ENCODE data around the gene RSPO4. TPM values are rescaled to one million over a fixed set of nuclear protein-coding genes. Genes with fewer than 3 reads are reported as not detected.

RSPO4 gene
- total and polyA plus RNA-seq, 7 donors = 0.09 TPM; not detected in 6

DNA sequence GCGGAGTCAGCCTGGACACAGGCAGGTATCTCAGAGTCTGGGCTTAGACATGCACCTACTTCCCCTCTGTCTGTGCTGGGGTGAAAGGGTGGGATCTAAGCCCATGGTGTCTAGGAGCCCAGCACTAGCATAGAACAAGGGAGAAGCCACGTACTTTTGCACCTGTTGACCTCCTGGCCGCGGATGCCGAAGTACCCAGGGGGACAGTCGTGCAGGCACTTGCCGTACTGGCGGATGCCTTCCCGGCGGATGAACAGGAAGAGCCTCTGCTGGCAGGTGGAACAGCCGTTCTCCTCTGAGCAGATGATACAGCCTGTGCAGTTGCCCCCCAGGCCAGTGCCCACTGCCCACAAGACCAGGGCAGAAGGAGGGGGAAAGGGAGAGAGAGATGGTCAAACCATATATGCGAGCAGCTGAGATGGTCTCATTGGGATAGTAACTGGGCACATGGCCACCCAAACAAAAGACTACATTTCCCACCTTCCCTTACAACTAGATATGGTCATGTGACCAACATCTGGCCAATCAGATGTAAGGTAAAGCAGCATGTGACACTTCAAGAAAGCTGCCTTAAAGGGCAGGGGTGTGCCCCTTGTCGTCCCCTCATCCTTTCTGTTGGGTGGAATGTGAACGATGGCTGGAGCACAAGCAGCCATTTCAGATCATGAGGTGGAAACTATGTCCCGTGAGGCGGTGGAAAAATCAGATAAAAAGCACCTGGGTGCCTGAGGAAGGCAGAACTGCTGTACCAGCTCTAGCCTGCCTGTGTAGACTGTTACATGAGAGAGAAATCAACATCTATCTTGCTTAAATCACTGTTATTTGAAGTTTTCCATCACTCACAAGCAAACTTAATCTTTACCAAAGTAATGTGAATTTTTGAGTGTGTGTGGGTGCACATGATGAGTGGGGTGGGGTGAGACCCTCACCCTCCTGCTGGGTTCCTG is 34.0 kb downstream of the RSPO4 start:
- TF ChIP-seq EP300 (IDR thresholded peaks at IDR 0.05) = no peak
- TF ChIP-seq POLR2A (IDR thresholded peaks at IDR 0.05) = no peak
- TF ChIP-seq, protein P1, sequence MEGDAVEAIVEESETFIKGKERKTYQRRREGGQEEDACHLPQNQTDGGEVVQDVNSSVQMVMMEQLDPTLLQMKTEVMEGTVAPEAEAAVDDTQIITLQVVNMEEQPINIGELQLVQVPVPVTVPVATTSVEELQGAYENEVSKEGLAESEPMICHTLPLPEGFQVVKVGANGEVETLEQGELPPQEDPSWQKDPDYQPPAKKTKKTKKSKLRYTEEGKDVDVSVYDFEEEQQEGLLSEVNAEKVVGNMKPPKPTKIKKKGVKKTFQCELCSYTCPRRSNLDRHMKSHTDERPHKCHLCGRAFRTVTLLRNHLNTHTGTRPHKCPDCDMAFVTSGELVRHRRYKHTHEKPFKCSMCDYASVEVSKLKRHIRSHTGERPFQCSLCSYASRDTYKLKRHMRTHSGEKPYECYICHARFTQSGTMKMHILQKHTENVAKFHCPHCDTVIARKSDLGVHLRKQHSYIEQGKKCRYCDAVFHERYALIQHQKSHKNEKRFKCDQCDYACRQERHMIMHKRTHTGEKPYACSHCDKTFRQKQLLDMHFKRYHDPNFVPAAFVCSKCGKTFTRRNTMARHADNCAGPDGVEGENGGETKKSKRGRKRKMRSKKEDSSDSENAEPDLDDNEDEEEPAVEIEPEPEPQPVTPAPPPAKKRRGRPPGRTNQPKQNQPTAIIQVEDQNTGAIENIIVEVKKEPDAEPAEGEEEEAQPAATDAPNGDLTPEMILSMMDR (IDR thresholded peaks at IDR 0.05) = no peak
- TF ChIP-seq POLR2AphosphoS5 (IDR thresholded peaks at IDR 0.05) = no peak

DNA sequence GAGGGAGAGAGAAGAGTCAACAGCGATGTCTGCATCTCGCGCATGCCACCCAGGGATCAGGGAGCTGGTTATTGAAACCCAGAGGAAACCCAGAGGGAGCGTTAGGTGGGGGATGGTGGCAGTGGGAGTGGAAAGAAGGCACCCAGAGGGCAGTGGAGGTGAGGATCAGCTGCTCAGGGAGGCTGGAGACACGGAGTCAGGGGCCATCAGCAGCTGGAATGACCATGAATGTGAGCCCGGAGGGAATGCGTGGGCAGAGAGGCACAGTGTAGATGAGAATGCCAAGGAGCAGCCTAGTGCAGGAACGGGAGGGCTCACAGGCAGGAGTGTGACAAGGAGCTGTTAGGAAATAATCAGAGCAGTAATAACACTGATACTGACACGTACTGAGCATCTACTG is 36.2 kb downstream of the RSPO4 start:
- Histone ChIP-seq H3K36me3 (no peaks in the 10 kb centered on the region), H3K9me3 (no peaks in the 10 kb centered on the region), H3K27ac (no peak overlapping the region), H3K4me3 (no peak overlapping the region), H3K4me1 (no peaks in the 10 kb centered on the region), H3K27me3 (peaks cover 0 to 5% (median 0%) of the 10 kb centered on the region in 3 donors)
- 66 to 77% methylated on average over 9 of the region's 9 CpGs for WGBS, 2 donors
- intact Hi-C loops (cut with DNase I) = no loop called here
- DNase-seq = no peak
- TF ChIP-seq, protein P1 (IDR thresholded peaks at IDR 0.05) = no peak
- no peak for TF ChIP-seq POLR2A (IDR thresholded peaks at IDR 0.05)
- TF ChIP-seq EP300 (IDR thresholded peaks at IDR 0.05) = no peak
- no peak for TF ChIP-seq POLR2AphosphoS5 (IDR thresholded peaks at IDR 0.05)

More for the DNA sequence above, 34.0 kb downstream of the RSPO4 start:
- Histone ChIP-seq H3K36me3 (no peaks in the 10 kb centered on the region), H3K4me1 (no peaks in the 10 kb centered on the region), H3K27ac (no peak overlapping the region), H3K4me3 (no peak overlapping the region), H3K9me3 (no peaks in the 10 kb centered on the region), H3K27me3 (peaks cover 0 to 5% (median 0%) of the 10 kb centered on the region in 3 donors)
- no peak for DNase-seq
- WGBS, 2 donors = 88 to 90% methylated on average over 16 of the region's 16 CpGs
- intact Hi-C loops (cut with DNase I) = no loop called here

DNA sequence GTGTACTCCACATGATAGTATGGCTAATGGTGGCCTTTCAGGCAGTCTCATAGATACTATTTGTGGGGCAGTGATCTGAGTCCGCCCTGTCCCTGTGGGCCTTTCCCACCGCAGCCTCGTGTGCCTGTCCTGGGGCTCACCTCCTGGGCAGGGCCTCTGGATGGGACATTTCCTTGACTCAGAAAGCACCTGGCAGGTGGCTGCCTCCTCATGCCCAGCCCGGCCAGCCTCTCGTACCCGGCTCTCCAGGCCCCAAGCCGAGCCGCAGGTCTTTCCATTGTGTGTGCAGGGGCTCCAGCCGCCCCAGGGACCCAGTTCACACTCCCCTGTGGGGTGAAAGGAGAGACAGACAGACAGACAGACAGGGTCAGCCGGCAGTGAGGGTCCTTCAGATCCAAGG is 38.3 kb downstream of the RSPO4 start:
- H3K9me3 ChIP-seq = no peaks in the 10 kb centered on the region
- no peaks in the 10 kb centered on the region for H3K36me3 ChIP-seq
- H3K4me3 ChIP-seq = no peak overlapping the region
- DNase-seq = no peak
- peaks cover 0 to 17% (median 2%) of the 10 kb centered on the region in 3 donors for H3K27me3 ChIP-seq
- no peak overlapping the region for H3K27ac ChIP-seq
- no peaks in the 10 kb centered on the region for H3K4me1 ChIP-seq
- TF ChIP-seq, protein P1 (IDR thresholded peaks at IDR 0.05) = no peak
- TF ChIP-seq EP300 (IDR thresholded peaks at IDR 0.05) (no peak), POLR2AphosphoS5 (IDR thresholded peaks at IDR 0.05) (no peak), POLR2A (IDR thresholded peaks at IDR 0.05) (no peak)
- 83 to 87% methylated on average over 10 of the region's 10 CpGs for WGBS, 2 donors
- intact Hi-C loops (cut with DNase I) = no loop called here

DNA sequence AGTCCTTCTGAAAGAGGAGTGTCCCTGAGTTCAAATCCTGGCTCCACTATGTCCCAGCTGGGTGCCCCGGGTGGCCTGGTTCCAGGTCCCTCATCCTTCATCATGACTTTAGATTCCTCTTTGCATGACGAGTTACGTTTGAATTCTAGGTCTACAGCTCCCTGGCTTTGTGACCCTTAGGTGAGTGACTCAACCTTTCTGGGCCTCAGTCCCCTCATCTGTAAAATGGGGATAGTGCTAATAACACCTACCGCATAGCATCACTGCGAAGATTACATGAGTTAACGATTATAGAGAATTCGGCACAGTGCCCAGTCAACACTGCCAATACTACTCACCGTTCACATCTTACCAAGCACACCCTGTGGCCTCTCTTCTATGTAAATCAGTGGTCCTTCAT is 39.4 kb downstream of the RSPO4 start:
- H3K9me3 ChIP-seq = no peaks in the 10 kb centered on the region
- intact Hi-C loops (cut with DNase I) = no loop called here
- H3K27me3 ChIP-seq = peaks cover 0 to 21% (median 7%) of the 10 kb centered on the region in 3 donors
- no peak overlapping the region for H3K4me3 ChIP-seq
- no peak for TF ChIP-seq POLR2A (IDR thresholded peaks at IDR 0.05)
- no peak for TF ChIP-seq POLR2AphosphoS5 (IDR thresholded peaks at IDR 0.05)
- TF ChIP-seq, protein P1 (IDR thresholded peaks at IDR 0.05) = no peak
- no peak for TF ChIP-seq EP300 (IDR thresholded peaks at IDR 0.05)
- H3K27ac ChIP-seq = no peak overlapping the region
- 79 to 88% methylated on average over 8 of the region's 8 CpGs for WGBS, 2 donors
- no peaks in the 10 kb centered on the region for H3K36me3 ChIP-seq
- H3K4me1 ChIP-seq = no peaks in the 10 kb centered on the region
- DNase-seq = no peak

Measured in sigmoid colon (tissue), 7 donors.